ENCODE data around the gene ZNF106.

The ZNF106 gene

DNA sequence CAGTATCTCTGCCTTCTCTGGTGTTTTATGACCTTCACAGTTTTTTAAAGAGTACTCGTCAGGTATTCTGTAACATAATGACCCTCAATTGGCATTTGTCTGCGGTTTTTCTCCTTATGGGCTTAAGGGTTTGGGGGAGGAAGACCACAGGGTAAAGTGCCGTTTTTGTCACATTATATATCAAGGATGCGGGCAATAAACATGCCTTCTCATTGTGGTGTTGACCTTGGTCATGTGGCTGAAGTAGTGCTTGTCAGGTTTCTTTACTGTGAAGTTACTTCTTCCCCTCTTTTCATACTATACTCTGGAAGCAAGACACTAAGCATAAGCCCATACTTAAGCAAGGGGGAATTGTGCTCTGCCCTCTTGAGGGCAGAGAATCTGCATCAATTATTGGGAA lies 115.0 kb downstream of the ZNF106 start:
- H3K4me3 ChIP-seq (ENCODE audit: low read depth, low read length): no peak overlapping the region
- H3K4me1 ChIP-seq (ENCODE audit: control insufficient read depth, insufficient read depth, low read length): no peaks in the 10 kb centered on the region
- H3K9me3 ChIP-seq (ENCODE audit: control insufficient read depth, insufficient read depth, low read length): peaks cover 2% of the 10 kb centered on the region
- H3K27me3 ChIP-seq (ENCODE audit: control insufficient read depth, insufficient read depth, low read length): peaks cover 69% of the 10 kb centered on the region
- no peak overlapping the region for H3K9ac ChIP-seq (ENCODE audit: low read depth, low read length)
- H3K36me3 ChIP-seq (ENCODE audit: control insufficient read depth, insufficient read depth, low read length): no peaks in the 10 kb centered on the region

DNA sequence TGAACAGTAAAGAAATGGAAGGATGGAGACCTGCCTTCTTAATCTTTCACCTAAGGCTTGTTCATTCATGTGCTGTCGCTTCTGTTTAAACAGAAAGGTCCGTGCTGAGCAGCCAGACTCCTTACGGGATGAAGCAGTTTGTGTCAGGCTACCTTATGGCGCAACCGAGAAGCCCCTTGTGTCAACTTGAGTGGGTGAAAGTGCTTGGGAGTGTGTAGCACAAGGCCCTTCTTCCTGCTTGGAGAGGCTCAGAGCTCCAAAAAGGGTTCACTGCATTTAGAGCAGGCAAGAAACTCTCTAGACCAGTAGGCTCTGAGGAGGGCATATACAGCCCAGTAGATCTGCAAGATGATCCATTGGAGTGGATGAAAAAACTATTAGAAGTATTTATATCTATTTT lies 115.7 kb downstream of the ZNF106 start:
- Histone ChIP-seq H3K4me3 (ENCODE audit: low read depth, low read length) (no peak overlapping the region), H3K27me3 (ENCODE audit: control insufficient read depth, insufficient read depth, low read length) (peaks cover 70% of the 10 kb centered on the region)

DNA sequence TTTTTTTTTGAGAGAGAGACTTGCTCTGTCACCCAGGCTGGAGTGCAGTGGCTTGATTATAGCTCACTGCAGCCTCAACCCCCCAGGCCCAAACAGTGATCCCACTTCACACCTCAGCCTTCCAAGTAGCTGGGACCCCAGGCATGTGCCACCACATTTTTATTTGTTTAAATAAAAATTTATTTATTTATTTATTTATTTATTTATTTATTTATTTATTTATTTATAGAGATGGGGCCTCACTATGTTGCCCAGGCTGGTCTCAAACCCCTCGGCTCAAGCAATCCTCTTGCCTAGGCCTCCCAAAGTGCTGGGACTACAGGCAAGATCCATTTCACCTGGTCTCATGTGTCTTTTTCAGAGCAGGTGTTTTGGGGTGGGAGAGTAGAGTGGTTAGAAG lies 116.1 kb downstream of the ZNF106 start:
- H3K36me3 ChIP-seq (ENCODE audit: control insufficient read depth, insufficient read depth, low read length): no peaks in the 10 kb centered on the region
- H3K4me1 ChIP-seq (ENCODE audit: control insufficient read depth, insufficient read depth, low read length): no peaks in the 10 kb centered on the region
- no peak overlapping the region for H3K9ac ChIP-seq (ENCODE audit: low read depth, low read length)
- peaks cover 2% of the 10 kb centered on the region for H3K9me3 ChIP-seq (ENCODE audit: control insufficient read depth, insufficient read depth, low read length)
- no peak overlapping the region for H3K4me3 ChIP-seq (ENCODE audit: low read depth, low read length)
- peaks cover 65% of the 10 kb centered on the region for H3K27me3 ChIP-seq (ENCODE audit: control insufficient read depth, insufficient read depth, low read length)

More for the DNA sequence above, 115.7 kb downstream of the ZNF106 start:
- peaks cover 2% of the 10 kb centered on the region for H3K9me3 ChIP-seq (ENCODE audit: control insufficient read depth, insufficient read depth, low read length)
- no peak overlapping the region for H3K9ac ChIP-seq (ENCODE audit: low read depth, low read length)
- H3K4me1 ChIP-seq (ENCODE audit: control insufficient read depth, insufficient read depth, low read length): no peaks in the 10 kb centered on the region
- H3K36me3 ChIP-seq (ENCODE audit: control insufficient read depth, insufficient read depth, low read length): no peaks in the 10 kb centered on the region

DNA sequence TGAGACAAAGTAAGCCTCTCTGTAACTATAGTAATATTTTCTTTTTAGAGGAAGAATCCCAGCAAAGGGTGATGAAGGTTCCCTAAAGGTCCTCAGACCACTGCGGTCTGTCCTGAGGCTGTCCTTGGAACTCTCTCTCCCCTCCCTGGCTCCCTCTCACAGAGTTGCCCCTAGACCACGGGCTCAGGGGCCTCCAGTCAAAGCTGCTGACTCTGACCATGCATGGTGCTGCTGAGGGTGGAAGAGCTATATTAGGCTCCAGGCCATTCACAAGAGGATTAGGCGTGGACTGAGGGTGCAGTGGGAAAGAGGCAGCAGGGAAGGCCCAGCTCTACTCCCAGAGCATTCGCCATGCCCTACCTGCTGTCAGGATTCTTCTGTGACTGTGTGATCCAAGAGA lies 117.0 kb downstream of the ZNF106 start:
- Histone ChIP-seq H3K27me3 (ENCODE audit: control insufficient read depth, insufficient read depth, low read length) (peaks cover 57% of the 10 kb centered on the region), H3K4me3 (ENCODE audit: low read depth, low read length) (no peak overlapping the region), H3K4me1 (ENCODE audit: control insufficient read depth, insufficient read depth, low read length) (no peaks in the 10 kb centered on the region), H3K9me3 (ENCODE audit: control insufficient read depth, insufficient read depth, low read length) (peaks cover 2% of the 10 kb centered on the region), H3K9ac (ENCODE audit: low read depth, low read length) (no peak overlapping the region), H3K36me3 (ENCODE audit: control insufficient read depth, insufficient read depth, low read length) (no peaks in the 10 kb centered on the region)

DNA sequence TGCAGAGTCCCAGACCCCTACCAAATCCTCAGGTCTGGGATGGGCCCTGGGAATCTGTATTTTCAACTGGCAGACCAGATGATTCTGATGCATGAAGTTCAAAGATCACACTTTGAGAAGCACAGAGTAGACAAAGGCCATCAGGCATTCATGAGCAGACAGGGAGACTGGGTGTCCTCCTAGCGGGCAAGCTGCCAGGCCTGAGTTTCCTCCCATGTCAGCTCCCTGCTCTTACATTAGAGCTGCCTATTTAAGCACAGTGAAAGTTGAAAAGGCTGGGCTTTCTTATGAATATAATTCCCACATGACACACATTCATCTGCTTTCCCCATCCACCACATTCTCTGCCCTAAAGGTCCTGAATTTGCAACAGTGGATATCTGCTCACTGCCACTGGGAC lies 117.7 kb downstream of the ZNF106 start:
- Histone ChIP-seq H3K9ac (ENCODE audit: low read depth, low read length) (no peak overlapping the region), H3K27me3 (ENCODE audit: control insufficient read depth, insufficient read depth, low read length) (peaks cover 51% of the 10 kb centered on the region), H3K9me3 (ENCODE audit: control insufficient read depth, insufficient read depth, low read length) (peaks cover 2% of the 10 kb centered on the region), H3K4me1 (ENCODE audit: control insufficient read depth, insufficient read depth, low read length) (no peaks in the 10 kb centered on the region), H3K36me3 (ENCODE audit: control insufficient read depth, insufficient read depth, low read length) (no peaks in the 10 kb centered on the region), H3K4me3 (ENCODE audit: low read depth, low read length) (no peak overlapping the region)

DNA sequence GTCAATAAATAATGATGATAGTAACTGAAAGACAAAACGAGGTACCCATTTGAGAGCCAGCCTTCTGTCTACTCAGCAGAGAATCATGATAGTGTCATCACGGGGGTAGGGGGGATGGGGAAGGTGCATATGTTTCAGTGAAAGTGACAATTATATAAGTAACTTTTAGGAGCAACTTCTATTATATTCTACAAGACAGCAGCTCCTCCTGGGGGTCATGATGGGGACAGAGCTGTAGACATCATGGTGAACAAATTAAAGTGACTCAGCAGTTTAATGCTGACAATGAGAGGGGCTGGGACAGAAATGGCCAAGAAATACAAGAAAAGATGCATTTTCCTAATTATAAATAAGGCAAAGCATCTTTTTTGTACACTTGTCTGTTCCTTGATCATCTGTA lies 119.8 kb downstream of the ZNF106 start:
- H3K36me3 ChIP-seq (ENCODE audit: control insufficient read depth, insufficient read depth, low read length): no peaks in the 10 kb centered on the region
- peaks cover 35% of the 10 kb centered on the region for H3K27me3 ChIP-seq (ENCODE audit: control insufficient read depth, insufficient read depth, low read length)
- H3K4me3 ChIP-seq (ENCODE audit: low read depth, low read length): no peak overlapping the region
- no peaks in the 10 kb centered on the region for H3K9me3 ChIP-seq (ENCODE audit: control insufficient read depth, insufficient read depth, low read length)
- H3K9ac ChIP-seq (ENCODE audit: low read depth, low read length): no peak overlapping the region
- no peaks in the 10 kb centered on the region for H3K4me1 ChIP-seq (ENCODE audit: control insufficient read depth, insufficient read depth, low read length)

DNA sequence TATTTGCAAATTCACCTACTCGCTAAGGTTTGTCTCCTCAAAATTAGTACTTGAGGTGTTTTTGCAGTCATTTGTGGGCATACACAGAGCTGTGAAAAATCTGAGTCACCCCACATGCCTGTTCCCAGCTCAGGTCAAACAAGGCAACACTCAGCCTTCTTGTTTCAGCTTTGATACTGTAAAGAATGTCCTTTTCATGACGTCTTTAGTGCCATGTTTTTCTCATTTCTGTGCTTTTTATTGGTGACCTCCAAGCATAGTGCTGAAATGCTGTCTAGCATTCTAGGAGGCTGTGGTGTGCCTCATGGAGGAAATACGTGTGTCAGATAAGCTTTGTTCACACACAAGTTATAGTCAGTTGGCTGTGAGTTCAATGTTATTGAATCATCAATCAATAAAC lies 122.8 kb downstream of the ZNF106 start:
- peaks cover 26% of the 10 kb centered on the region for H3K27me3 ChIP-seq (ENCODE audit: control insufficient read depth, insufficient read depth, low read length)
- H3K9ac ChIP-seq (ENCODE audit: low read depth, low read length): no peak overlapping the region
- H3K9me3 ChIP-seq (ENCODE audit: control insufficient read depth, insufficient read depth, low read length): no peaks in the 10 kb centered on the region
- peaks cover 13% of the 10 kb centered on the region for H3K4me1 ChIP-seq (ENCODE audit: control insufficient read depth, insufficient read depth, low read length)
- no peak overlapping the region for H3K4me3 ChIP-seq (ENCODE audit: low read depth, low read length)
- no peaks in the 10 kb centered on the region for H3K36me3 ChIP-seq (ENCODE audit: control insufficient read depth, insufficient read depth, low read length)

DNA sequence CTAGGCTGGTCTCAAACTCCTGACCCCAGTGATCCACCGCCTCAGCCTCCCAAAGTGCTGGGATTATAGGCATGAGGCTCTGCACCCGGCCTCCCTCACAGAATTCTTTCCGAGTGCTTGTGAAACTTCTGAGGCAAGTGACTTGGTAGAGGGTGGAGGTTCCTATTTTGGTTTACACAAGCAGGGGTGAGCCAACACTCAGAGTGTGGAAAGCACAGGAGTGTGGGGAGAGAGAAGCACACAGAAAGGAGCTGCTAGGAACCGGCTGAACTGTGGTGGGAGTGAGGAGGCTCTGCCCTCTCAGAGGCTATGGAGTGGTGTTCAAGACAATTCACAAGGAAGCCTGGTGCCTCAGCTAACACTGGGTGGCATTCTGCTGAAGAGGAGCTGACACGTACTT lies 123.9 kb downstream of the ZNF106 start:
- Histone ChIP-seq H3K9ac (ENCODE audit: low read depth, low read length) (no peak overlapping the region), H3K4me1 (ENCODE audit: control insufficient read depth, insufficient read depth, low read length) (peaks cover 18% of the 10 kb centered on the region), H3K9me3 (ENCODE audit: control insufficient read depth, insufficient read depth, low read length) (no peaks in the 10 kb centered on the region), H3K4me3 (ENCODE audit: low read depth, low read length) (no peak overlapping the region), H3K27me3 (ENCODE audit: control insufficient read depth, insufficient read depth, low read length) (peaks cover 25% of the 10 kb centered on the region), H3K36me3 (ENCODE audit: control insufficient read depth, insufficient read depth, low read length) (no peaks in the 10 kb centered on the region)

DNA sequence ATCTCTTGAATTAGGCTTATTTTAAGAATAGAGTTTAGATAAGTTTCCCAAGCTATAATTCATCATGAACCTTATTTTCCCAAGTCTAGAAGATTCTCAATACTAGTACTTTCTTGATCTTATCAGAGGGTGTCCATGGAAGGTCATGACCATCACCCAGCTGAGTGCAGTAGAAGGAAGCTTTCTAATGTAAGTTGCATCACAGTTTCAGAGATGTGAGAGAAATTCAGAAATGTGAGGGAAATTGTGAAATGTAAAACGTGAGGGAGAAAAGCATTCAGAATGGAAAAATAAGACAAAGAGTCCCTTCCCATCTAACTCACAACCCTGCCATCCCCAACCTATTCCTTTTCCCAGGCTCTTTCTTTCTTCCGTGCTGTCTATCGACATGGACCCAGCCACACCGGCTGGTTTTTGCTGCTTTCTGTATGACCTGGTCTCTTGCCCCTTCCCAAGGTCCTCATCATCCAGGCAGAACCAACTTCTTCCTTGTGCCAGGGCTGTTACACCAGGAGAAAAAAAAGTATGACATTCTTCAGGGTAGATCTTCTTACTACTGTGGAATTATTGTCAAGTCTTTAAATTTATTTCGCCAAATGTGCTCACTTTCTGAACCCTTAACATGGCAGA lies 124.9 kb downstream of the ZNF106 start:
- Histone ChIP-seq H3K4me1 (ENCODE audit: control insufficient read depth, insufficient read depth, low read length) (peaks cover 18% of the 10 kb centered on the region), H3K9ac (ENCODE audit: low read depth, low read length) (no peak overlapping the region), H3K36me3 (ENCODE audit: control insufficient read depth, insufficient read depth, low read length) (no peaks in the 10 kb centered on the region), H3K9me3 (ENCODE audit: control insufficient read depth, insufficient read depth, low read length) (no peaks in the 10 kb centered on the region), H3K27me3 (ENCODE audit: control insufficient read depth, insufficient read depth, low read length) (peaks cover 25% of the 10 kb centered on the region), H3K4me3 (ENCODE audit: low read depth, low read length) (no peak overlapping the region)

DNA sequence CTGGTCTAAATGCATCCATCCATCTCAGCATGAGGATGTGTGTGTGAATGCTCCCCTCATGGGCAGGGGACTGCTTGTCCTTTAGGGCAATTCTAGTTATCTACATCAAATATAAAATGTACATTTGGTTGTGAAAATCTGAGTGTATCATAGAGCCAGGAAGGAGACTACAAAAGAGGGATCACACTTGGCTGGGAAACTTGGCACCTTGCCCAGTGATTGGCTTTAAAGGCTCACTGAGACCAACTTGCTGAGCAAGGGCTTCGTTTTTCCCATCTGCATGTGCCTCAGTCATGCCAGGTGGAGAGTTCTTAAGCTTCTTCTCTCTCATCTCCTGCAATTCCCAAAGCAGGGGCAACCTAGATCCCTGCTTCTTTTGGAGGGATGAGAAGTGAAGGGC lies 126.4 kb downstream of the ZNF106 start:
- no peak overlapping the region for H3K4me3 ChIP-seq (ENCODE audit: low read depth, low read length)
- H3K27me3 ChIP-seq (ENCODE audit: control insufficient read depth, insufficient read depth, low read length): peaks cover 20% of the 10 kb centered on the region
- H3K4me1 ChIP-seq (ENCODE audit: control insufficient read depth, insufficient read depth, low read length): peaks cover 18% of the 10 kb centered on the region

DNA sequence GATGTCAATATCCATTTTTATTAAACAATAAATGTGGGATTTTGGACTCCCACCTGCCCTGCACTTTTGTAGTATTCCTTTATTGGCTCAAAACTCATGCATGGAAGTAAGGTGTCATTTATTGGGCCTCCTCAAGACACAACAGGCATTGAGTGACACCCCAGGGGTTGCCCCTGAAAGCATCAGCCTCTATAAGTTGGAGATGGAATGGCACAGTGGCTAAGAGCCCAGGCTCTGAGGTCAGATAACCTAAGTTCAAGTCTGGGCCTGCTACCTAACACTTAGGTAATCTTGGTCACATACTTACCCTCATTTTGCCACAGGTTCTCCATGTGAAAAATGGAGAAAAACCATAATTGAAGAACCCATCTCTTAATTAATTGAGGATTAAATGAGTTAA lies 127.0 kb downstream of the ZNF106 start:
- Histone ChIP-seq H3K9ac (ENCODE audit: low read depth, low read length) (no peak overlapping the region), H3K27me3 (ENCODE audit: control insufficient read depth, insufficient read depth, low read length) (peaks cover 20% of the 10 kb centered on the region), H3K36me3 (ENCODE audit: control insufficient read depth, insufficient read depth, low read length) (no peaks in the 10 kb centered on the region), H3K4me1 (ENCODE audit: control insufficient read depth, insufficient read depth, low read length) (peaks cover 18% of the 10 kb centered on the region), H3K9me3 (ENCODE audit: control insufficient read depth, insufficient read depth, low read length) (no peaks in the 10 kb centered on the region), H3K4me3 (ENCODE audit: low read depth, low read length) (no peak overlapping the region)

More for the DNA sequence above, 126.4 kb downstream of the ZNF106 start:
- H3K9ac ChIP-seq (ENCODE audit: low read depth, low read length): no peak overlapping the region
- no peaks in the 10 kb centered on the region for H3K9me3 ChIP-seq (ENCODE audit: control insufficient read depth, insufficient read depth, low read length)
- no peaks in the 10 kb centered on the region for H3K36me3 ChIP-seq (ENCODE audit: control insufficient read depth, insufficient read depth, low read length)

DNA sequence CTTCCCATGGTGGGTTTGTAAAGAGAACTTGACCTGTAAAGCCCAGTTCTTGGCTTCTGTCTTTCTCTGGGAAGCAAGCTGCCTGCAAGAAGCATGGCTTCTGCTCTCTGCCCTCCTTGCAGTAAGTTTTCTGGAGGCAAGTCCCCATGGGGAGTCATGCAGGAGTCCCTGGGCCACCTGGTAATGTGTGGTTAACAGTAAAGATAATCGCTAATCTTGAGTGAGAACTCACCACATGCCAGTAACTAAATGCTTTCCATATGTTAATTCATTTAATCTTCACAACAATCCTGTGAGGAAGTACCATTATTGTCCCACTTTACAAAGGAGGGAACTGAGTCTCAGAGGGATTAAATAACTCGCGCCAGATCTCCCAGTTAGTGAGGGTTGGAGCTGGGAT lies 127.5 kb downstream of the ZNF106 start:
- no peaks in the 10 kb centered on the region for H3K36me3 ChIP-seq (ENCODE audit: control insufficient read depth, insufficient read depth, low read length)
- no peak overlapping the region for H3K9ac ChIP-seq (ENCODE audit: low read depth, low read length)
- peaks cover 18% of the 10 kb centered on the region for H3K4me1 ChIP-seq (ENCODE audit: control insufficient read depth, insufficient read depth, low read length)
- H3K27me3 ChIP-seq (ENCODE audit: control insufficient read depth, insufficient read depth, low read length): peaks cover 20% of the 10 kb centered on the region
- no peaks in the 10 kb centered on the region for H3K9me3 ChIP-seq (ENCODE audit: control insufficient read depth, insufficient read depth, low read length)
- H3K4me3 ChIP-seq (ENCODE audit: low read depth, low read length): no peak overlapping the region
